Right lobe of liver (tissue), 6 donors: ENCODE measurements around the gene ACSL1. TPM values are rescaled to one million over a fixed set of nuclear protein-coding genes. Genes with fewer than 3 reads are reported as not detected.

ENCODE experiments used
- ATAC-seq, 4 donors: fragments of 200-7000 bp; cut with Tn5 transposase; one replicate each; pipeline ENCODE4 v1.9.1; 2020; ENCODE audit warnings: mild to moderate bottlenecking in 4 of 4, moderate library complexity in 4 of 4
- DNase-seq, 3 donors: peaks; one replicate each; pipeline ENCODE4 v3.0.0-alpha.2; 2020
- H3K27ac ChIP-seq, 3 donors: fragments of 200-600 bp; one replicate each; pipeline ENCODE4 v1.8.0; 2022
- H3K27me3 ChIP-seq, 2 donors: fragments of 200-600 bp; one replicate each; pipeline ENCODE4 v1.8.0; 2022
- H3K36me3 ChIP-seq, 4 donors: fragments of 200-600 bp; sonication (generic) in 1 of 4; one replicate each; pipeline versions ENCODE4 v1.5.1 to v1.8.0; 2017 to 2022; ENCODE audit warnings: control low read depth in 1 of 4
- H3K4me1 ChIP-seq, 4 donors: fragments of 200-600 bp; sonication (generic) in 1 of 4; one replicate each; pipeline versions ENCODE4 v1.5.1 to v1.8.0; 2017 to 2022; ENCODE audit warnings: control low read depth in 1 of 4
- H3K4me3 ChIP-seq, 3 donors: fragments of 200-600 bp; one replicate each; pipeline ENCODE4 v1.8.0; 2022
- H3K9me3 ChIP-seq, 4 donors: fragments of 200-600 bp; sonication (generic) in 1 of 4; one replicate each; pipeline versions ENCODE4 v1.5.1 to v1.8.0; 2017 to 2022; ENCODE audit warnings: control low read depth in 1 of 4
- CTCF ChIP-seq, 4 donors: fragments of 200-600 bp in 3 of 4; fragments of 450-650 bp in 1 of 4; IDR thresholded peaks; one replicate each; pipeline versions ENCODE4 v1.5.1 to v1.8.0; 2016 to 2022; ENCODE audit warnings: antibody characterized with exemption in 4 of 4, mild to moderate bottlenecking in 2 of 4
- POLR2A ChIP-seq: fragments of 450-650 bp; IDR thresholded peaks from one replicate; pipeline ENCODE4 v1.6.1; 2017; ENCODE audit warnings: antibody characterized with exemption, mild to moderate bottlenecking
- WGBS: methylation state at CpG from one replicate; pipeline ENCODE4 v1.1.6; 2018; ENCODE audit warnings: low coverage, low lambda C conversion rate; ENCODE audit not compliant: insufficient coverage; ENCODE audit errors: missing lambda C conversion rate; 5-methylcytosine and 5-hydroxymethylcytosine counted together
- intact Hi-C, 2 donors: fragments of 100-400 bp; cut with DNase I; formaldehyde crosslinking; loops; one replicate each; pipeline versions ENCODE4 v1.11.2 to v1.14.1; 2022
- total RNA-seq, 6 experiments: library from RNA; depleted of rRNA in 2 of 6; stranded (reverse); fragments of >200 nt in 2 of 6; fragmentation: NEBNext Ultra II Directional in 3 of 6; extraction: Animal tissue kit (Norgen Biotek cat#: 25700) in 3 of 6; gene quantifications; one replicate each; pipeline versions ENCODE4 v1.1.0 to v1.2.4, GENCODE V29; 2016 to 2023
- donor health status: DM: no; HTN: yes; CAD: no.
- donor health status: DM: no; HTN: no; CAD: no.
- donor health status: DM: no; HTN: no; CAD: no.
- donor health status: DM: no; HTN: yes; CAD: no.
- donor health status: DM: no; HTN: yes; CAD: no.

Gene ACSL1
- total RNA-seq, 6 experiments from 2014 or later = 544 to 1,154 (median 743) TPM

DNA sequence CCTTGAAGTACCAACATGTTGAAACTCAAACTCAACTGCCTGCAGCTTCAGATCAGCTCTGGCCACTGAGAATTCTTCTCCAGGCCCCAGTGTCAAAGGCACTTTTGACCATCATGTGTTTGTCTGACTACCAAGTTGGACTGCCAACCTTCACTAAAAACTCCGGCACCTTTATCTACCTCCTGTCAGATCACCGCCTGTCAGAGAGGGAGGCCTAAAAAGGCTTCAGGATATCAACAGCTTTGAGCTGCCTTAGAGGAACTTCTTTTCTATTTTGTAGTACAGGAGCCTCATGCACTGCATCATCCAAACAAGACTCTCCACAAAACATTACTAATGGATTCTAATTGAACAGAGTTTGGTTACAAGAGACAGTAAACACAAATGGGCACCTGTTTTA lies 2.8 kb downstream of the ACSL1 start:
- intact Hi-C loops = no loop called here
- peak overlapping the region; percentile 4 to 83 (median 76) for H3K4me3 ChIP-seq
- DNase-seq (no peak), ATAC-seq (peak in 3 of 4 donors; percentile 0 to 1 (median 0))
- H3K4me1 ChIP-seq = peaks cover 0 to 49% (median 12%) of the 10 kb centered on the region in 4 donors
- peaks cover 0 to 4% (median 0%) of the 10 kb centered on the region in 4 donors for H3K36me3 ChIP-seq
- 47% methylated on average over 2 of the region's 2 CpGs for WGBS
- H3K27me3 ChIP-seq = no peaks in the 10 kb centered on the region
- TF ChIP-seq POLR2A = peak; percentile 39
- no peak for TF ChIP-seq CTCF (IDR thresholded peaks at IDR 0.05)
- H3K27ac ChIP-seq = peak overlapping the region; percentile 89 to 98 (median 95)
- H3K9me3 ChIP-seq = no peaks in the 10 kb centered on the region

- WGBS = 47% methylated on average over 9 of the region's 9 CpGs
- ATAC-seq = no peak
- Histone ChIP-seq H3K4me3 (peak overlapping the region; percentile 3 to 83 (median 76)), H3K36me3 (peaks cover 0 to 4% (median 0%) of the 10 kb centered on the region in 4 donors), H3K27me3 (no peaks in the 10 kb centered on the region), H3K4me1 (peaks cover 0 to 52% (median 14%) of the 10 kb centered on the region in 4 donors), H3K27ac (peak overlapping the region; percentile 89 to 98 (median 95)), H3K9me3 (no peaks in the 10 kb centered on the region)
- DNase-seq = no peak
- intact Hi-C loops = no loop called here
- TF ChIP-seq CTCF (IDR thresholded peaks at IDR 0.05) = no peak
- TF ChIP-seq POLR2A = no peak
Measured at GRCh38 chr4:184822356-184822755, 3.4 kb downstream of the ACSL1 start.

GRCh38 chr4:184821242-184821641 lies 4.5 kb downstream of the ACSL1 start:
- ATAC-seq (no peak), DNase-seq (no peak)
- Histone ChIP-seq H3K27ac (peak overlapping the region; percentile 89 to 98 (median 95)), H3K36me3 (peaks cover 0 to 4% (median 0%) of the 10 kb centered on the region in 4 donors), H3K9me3 (no peaks in the 10 kb centered on the region), H3K4me1 (peaks cover 0 to 55% (median 19%) of the 10 kb centered on the region in 4 donors), H3K4me3 (peak overlapping the region in 2 of 3 donors; percentile 76 to 83), H3K27me3 (no peaks in the 10 kb centered on the region)
- 27% methylated on average over 1 of the region's 2 CpGs for WGBS
- intact Hi-C loops = no loop called here
- peak; percentile 6 for TF ChIP-seq POLR2A
- no peak for TF ChIP-seq CTCF (IDR thresholded peaks at IDR 0.05)

DNA sequence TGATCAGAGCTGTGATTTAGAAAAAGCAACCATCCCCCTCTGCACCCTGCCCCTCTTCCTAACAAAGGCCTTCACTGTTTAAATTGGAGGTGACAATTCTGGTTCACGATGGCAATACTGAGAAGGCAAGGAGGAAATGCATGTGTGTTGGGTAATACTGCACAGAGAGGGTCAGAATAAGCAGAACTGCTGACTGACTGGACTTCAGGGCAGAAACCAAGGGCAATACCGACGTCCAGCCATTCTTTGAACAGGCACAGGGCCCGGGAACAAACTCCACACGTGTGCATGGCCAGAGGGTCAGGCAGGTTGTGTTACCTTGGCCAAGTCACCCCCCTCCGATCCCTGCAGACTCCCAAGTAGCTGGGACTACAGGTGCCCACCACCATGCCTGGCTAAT lies 6.0 kb downstream of the ACSL1 start:
- WGBS = 30% methylated on average over 6 of the region's 6 CpGs
- TF ChIP-seq POLR2A = peak; percentile 39
- TF ChIP-seq CTCF (IDR thresholded peaks at IDR 0.05) = no peak
- peak; percentile 47 to 82 (median 62) for ATAC-seq
- no peaks in the 10 kb centered on the region for H3K27me3 ChIP-seq
- no peaks in the 10 kb centered on the region for H3K9me3 ChIP-seq
- intact Hi-C loops = loop anchor here in 1 of 2 donors (10.0 kb wide), 1 partner anchor 65 kb away; no protein-coding TSS in a partner anchor
- DNase-seq = peak; percentile 74 to 94 (median 90)
- H3K4me1 ChIP-seq = peaks cover 0 to 70% (median 27%) of the 10 kb centered on the region in 4 donors
- peak overlapping the region in 2 of 3 donors; percentile 76 to 83 for H3K4me3 ChIP-seq
- H3K27ac ChIP-seq = peak overlapping the region; percentile 89 to 98 (median 95)
- H3K36me3 ChIP-seq = peaks cover 0 to 4% (median 0%) of the 10 kb centered on the region in 4 donors
